GM19238 (cell line): ENCODE data around the gene DLX2.

Experiments used
- DNase-seq: peaks from one replicate; pipeline ENCODE4 v3.0.0; 2011; ENCODE audit warnings: low spot score; ENCODE audit not compliant: insufficient read length

Gene DLX2

GRCh38 chr2:172056293-172056692 lies 46.4 kb downstream of the DLX2 start:
- DNase-seq, result no peak

- DNase-seq, result no peak
Measured at GRCh38 chr2:172053486-172053885, 49.2 kb downstream of the DLX2 start.

- no peak for DNase-seq
Measured at GRCh38 chr2:172052000-172052983, 50.4 kb downstream of the DLX2 start.

GRCh38 chr2:172050479-172051125 lies 52.1 kb downstream of the DLX2 start:
- no peak for DNase-seq

GRCh38 chr2:172049567-172050120 lies 53.1 kb downstream of the DLX2 start:
- no peak for DNase-seq
